Nephron (organoid): ENCODE results near the gene TSPAN16.
"Not testable (repeated sequence)": the region's sequence is repeated elsewhere in the genome, so short reads cannot be mapped to it uniquely, and the experiment has no call there.

Experiments
- H3K27ac Mint-ChIP-seq, 3 experiments: 2 replicates each; pipeline ENCODE4 v1.8.0; 2020; ENCODE audit warnings: mixed read lengths in 3 of 3, mild to moderate bottlenecking in 2 of 3, moderate library complexity in 1 of 3
- H3K27me3 Mint-ChIP-seq: 2 replicates; pipeline ENCODE4 v1.8.0; 2021; ENCODE audit warnings: low read depth, mild to moderate bottlenecking, moderate library complexity, mixed read lengths
- H3K36me3 Mint-ChIP-seq: 2 replicates; pipeline ENCODE4 v1.8.0; 2020; ENCODE audit warnings: low read depth, mixed read lengths
- H3K4me1 Mint-ChIP-seq: 2 replicates; pipeline ENCODE4 v1.8.0; 2020; ENCODE audit warnings: mixed read lengths
- H3K4me3 Mint-ChIP-seq, 3 experiments: 2 replicates each; pipeline ENCODE4 v1.8.0; 2020; ENCODE audit warnings: mild to moderate bottlenecking in 3 of 3, mixed read lengths in 3 of 3, moderate library complexity in 2 of 3
- H3K9me3 Mint-ChIP-seq: 2 replicates; pipeline ENCODE4 v1.8.0; 2020; ENCODE audit warnings: mixed read lengths
- TF ChIP-seq, protein P1 (sequence below), 3 experiments: fragments of 200-600 bp; sonication (generic); IDR thresholded peaks; one replicate each; pipeline ENCODE4 v1.5.0; 2021; ENCODE audit warnings: antibody characterized with exemption in 3 of 3; ENCODE audit not compliant: unreplicated experiment in 3 of 3

TSPAN16 gene

DNA sequence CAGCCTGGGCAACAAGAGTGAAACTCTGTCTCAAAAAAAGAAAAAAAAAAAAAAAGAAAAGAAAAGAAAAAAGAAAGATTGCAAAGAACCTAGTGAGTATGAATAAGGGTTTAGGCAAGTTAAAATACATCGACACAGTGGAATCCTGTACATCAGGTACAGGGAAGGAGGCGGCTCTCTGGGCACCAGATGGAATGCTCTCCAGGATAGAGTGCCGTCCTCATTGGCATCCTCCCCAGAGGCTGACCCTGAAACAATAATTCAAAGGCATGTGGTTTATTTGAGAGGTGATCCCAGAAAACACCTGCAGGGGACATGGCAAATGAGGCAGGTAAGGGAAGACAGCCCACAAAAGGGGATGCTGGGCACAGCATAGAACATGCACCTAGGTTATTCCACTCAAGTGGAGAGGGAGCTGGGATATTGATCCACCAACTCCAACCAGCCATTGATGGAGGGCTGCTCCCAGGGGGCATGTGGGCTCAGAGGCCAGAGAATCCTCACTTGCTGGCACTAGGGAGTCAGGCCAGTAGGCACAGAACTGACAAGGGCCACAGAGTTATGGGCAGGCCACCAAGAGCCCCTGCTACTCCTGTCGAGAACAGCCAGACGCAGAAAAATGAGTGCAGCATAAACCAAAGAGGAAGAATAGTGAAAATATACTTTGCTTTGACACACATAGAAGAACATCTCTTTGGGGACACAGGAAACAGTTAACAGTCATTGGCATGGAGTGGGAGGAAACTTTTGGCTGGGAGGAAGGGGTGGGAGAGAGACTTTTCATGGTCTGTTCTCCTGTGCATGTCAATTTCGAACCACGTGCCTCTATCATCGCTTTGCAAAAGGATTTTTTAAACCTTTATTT is 4.2 kb downstream of the TSPAN16 start:
- Mint-ChIP-seq H3K36me3 (no peaks in the 10 kb centered on the region), H3K27me3 (no peaks in the 10 kb centered on the region), H3K4me1 (peaks cover 5% of the 10 kb centered on the region), H3K9me3 (no peaks in the 10 kb centered on the region), H3K4me3 (no peak overlapping the region), H3K27ac (no peak overlapping the region)
- TF ChIP-seq, protein P1, sequence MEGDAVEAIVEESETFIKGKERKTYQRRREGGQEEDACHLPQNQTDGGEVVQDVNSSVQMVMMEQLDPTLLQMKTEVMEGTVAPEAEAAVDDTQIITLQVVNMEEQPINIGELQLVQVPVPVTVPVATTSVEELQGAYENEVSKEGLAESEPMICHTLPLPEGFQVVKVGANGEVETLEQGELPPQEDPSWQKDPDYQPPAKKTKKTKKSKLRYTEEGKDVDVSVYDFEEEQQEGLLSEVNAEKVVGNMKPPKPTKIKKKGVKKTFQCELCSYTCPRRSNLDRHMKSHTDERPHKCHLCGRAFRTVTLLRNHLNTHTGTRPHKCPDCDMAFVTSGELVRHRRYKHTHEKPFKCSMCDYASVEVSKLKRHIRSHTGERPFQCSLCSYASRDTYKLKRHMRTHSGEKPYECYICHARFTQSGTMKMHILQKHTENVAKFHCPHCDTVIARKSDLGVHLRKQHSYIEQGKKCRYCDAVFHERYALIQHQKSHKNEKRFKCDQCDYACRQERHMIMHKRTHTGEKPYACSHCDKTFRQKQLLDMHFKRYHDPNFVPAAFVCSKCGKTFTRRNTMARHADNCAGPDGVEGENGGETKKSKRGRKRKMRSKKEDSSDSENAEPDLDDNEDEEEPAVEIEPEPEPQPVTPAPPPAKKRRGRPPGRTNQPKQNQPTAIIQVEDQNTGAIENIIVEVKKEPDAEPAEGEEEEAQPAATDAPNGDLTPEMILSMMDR (IDR thresholded peaks at IDR 0.05; ENCODE audit: unreplicated experiment in 3 of 3) = no peak

DNA sequence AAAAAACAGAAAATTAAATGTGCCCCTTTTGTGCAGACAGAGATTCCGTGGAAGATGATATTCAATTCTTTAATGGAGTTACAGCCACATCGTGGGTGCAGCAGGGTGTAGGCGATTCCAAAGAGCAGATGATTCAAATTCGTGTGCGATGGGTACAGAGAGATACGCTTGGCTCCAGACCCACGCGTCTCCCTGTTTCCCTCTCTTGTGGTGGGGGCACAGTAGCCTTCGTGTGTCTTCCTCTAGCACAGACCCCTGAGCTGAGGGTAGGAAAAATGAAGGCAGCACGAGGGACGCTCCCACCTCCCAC is 4.8 kb downstream of the TSPAN16 start:
- H3K27ac Mint-ChIP-seq = no peak overlapping the region
- no peaks in the 10 kb centered on the region for H3K9me3 Mint-ChIP-seq
- no peaks in the 10 kb centered on the region for H3K36me3 Mint-ChIP-seq
- H3K27me3 Mint-ChIP-seq = no peaks in the 10 kb centered on the region
- no peak overlapping the region for H3K4me3 Mint-ChIP-seq
- H3K4me1 Mint-ChIP-seq = peaks cover 5% of the 10 kb centered on the region
- TF ChIP-seq, protein P1 (IDR thresholded peaks at IDR 0.05; ENCODE audit: unreplicated experiment in 3 of 3) = no peak

DNA sequence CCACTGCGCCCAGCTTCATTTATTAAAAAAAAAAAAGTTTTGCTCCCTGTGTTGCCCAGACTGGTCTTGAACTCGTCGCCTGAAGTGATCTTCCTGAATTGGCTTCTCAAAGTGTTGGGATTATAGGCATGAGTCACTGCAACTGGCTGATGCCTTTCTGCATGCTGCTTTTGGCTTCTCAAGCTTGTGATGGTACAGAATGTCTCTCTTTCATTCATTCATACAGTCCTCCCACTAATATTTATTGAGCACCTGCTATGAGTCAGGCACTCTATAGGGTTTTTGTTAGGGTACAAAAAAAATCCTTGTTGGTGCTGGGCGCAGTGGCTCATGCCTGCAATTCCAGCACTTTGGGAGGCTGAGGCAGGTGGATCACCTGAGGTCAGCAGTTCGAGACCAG is 9.0 kb downstream of the TSPAN16 start:
- Mint-ChIP-seq H3K9me3 (peaks cover under 1% of the 10 kb centered on the region), H3K4me1 (no peaks in the 10 kb centered on the region), H3K27ac (no peak overlapping the region), H3K27me3 (no peaks in the 10 kb centered on the region), H3K36me3 (no peaks in the 10 kb centered on the region), H3K4me3 (no peak overlapping the region)
- TF ChIP-seq, protein P1 (IDR thresholded peaks at IDR 0.05; ENCODE audit: unreplicated experiment in 3 of 3) = no peak

DNA sequence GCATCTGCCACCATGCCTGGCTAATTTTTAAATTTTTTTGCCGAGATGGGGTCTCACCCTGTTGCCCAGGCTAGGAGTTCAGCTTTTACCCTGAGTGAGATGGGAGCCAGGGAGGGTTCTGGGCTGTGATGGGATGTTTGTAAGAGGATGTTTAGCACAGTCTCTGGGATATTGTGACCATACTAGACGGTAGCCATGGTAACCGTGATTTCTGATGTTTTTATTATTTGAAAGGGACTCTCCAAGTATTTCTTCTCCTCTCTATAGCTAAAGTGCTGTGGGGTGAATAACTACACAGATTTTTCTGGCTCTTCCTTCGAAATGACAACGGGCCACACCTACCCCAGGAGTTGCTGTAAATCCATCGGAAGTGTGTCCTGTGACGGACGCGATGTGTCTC is 10.4 kb downstream of the TSPAN16 start:
- no peaks in the 10 kb centered on the region for H3K36me3 Mint-ChIP-seq
- no peaks in the 10 kb centered on the region for H3K4me1 Mint-ChIP-seq
- TF ChIP-seq, protein P1 (IDR thresholded peaks at IDR 0.05; ENCODE audit: unreplicated experiment in 3 of 3) = no peak
- H3K9me3 Mint-ChIP-seq = peaks cover 2% of the 10 kb centered on the region
- H3K4me3 Mint-ChIP-seq = no peak overlapping the region
- no peaks in the 10 kb centered on the region for H3K27me3 Mint-ChIP-seq
- H3K27ac Mint-ChIP-seq = no peak overlapping the region

DNA sequence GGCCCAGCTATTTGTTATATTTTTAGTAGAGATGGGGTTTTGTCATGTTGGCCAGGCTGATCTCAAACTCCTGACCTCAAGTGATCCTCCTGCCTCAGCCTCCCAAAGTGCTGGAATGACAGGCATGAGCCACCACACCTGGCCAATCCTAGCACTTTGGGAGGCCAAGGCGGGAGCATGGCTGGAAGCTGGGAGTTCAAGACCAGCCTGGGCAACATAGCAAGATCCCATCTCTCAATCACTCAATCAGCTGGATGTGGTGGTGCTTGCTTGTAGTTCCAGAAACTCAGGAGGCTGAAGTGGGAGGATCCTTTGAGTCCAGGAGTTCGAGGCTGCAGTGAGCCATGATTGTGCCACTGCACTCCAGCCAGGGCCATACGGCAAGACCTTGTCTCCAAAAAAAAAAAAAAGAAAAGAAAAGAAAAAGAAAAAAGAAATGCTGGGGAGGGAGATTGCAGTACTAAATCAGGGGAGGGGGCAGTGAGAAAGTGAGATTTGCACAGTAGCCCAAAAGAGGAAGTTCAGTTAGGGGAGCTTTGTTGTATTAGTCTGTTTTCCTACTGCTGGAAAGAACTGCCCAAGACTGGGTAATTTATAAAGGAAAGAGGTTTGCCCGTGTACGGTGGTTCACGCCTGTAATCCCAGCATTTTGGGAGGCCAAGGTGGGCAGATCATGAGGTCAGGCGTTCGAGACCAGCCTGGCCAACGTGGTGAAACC is 24.5 kb downstream of the TSPAN16 start:
- not testable (repeated sequence) for H3K4me3 Mint-ChIP-seq, H3K27ac Mint-ChIP-seq, H3K36me3 Mint-ChIP-seq, H3K27me3 Mint-ChIP-seq, H3K9me3 Mint-ChIP-seq
- peaks cover 32% of the 10 kb centered on the region for H3K4me1 Mint-ChIP-seq

DNA sequence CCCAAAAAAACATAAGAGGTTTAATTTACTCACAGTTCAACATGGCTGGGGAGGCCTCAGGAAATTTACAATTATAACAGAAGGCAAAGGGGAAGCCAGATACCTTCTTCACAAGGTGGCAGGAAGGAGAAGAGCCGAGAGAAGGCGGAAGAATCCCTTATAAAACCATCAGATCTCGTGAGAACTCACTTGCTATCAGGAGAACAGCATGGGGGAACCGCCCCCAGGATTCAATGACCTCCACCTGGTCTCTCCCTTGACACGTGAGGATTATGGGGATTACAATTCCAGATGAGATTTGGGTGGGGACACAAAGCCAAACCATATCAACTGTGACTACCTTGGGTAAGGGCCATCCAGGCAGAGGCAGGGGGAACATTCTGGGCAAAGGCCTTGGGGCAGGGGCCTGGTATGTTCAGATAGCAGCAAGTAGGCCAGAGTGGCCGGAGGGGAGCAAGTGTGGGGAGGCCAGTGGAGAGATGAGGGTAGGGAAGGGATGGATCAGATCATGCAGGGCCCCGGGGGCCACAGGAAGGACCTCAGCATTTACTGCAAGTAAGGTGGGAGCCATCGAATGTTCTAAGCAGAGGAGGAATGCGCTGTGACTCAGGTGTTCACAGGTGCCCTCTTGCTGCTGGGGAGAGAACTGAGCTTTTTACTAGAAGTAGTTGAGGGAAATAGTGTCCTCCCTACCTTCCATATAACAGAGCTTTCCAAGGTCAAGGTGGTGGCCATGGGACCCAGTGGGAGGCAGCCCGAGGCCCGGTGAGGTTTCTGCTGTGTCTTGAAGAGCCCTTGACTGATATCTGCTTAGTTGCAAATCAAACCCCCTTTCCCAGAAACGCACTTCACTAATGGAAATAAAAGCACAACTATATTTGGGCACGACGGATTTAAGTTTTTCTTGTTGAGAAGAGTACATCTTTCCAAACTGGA is 25.5 kb downstream of the TSPAN16 start:
- Mint-ChIP-seq H3K4me3 (peak overlapping the region in 2 of 3 experiments; percentile 2 to 6), H3K36me3 (peaks cover 7% of the 10 kb centered on the region), H3K27me3 (no peaks in the 10 kb centered on the region), H3K4me1 (peaks cover 32% of the 10 kb centered on the region), H3K27ac (peak overlapping the region; percentile 75 to 80 (median 78)), H3K9me3 (peaks cover 4% of the 10 kb centered on the region)
- TF ChIP-seq, protein P1 (IDR thresholded peaks at IDR 0.05; ENCODE audit: unreplicated experiment in 3 of 3) = no peak
